Breast epithelium (tissue), 4 donors: Measurements from ENCODE around the gene MEX3A. TPM values are rescaled to one million over a fixed set of nuclear protein-coding genes. Genes with fewer than 3 reads are reported as not detected.

ENCODE experiments used
- DNase-seq, 2 donors: peaks; one replicate each; pipeline ENCODE4 v3.0.0-alpha.2; 2019; ENCODE audit warnings: low spot score in 2 of 2
- H3K27ac ChIP-seq, 2 donors: fragments of 200-600 bp; sonication (generic) in 1 of 2; one replicate each; pipeline ENCODE4 v1.5.1; 2016 to 2019; ENCODE audit warnings: mild to moderate bottlenecking in 1 of 2
- H3K27me3 ChIP-seq, 2 donors: fragments of 200-600 bp; sonication (generic) in 1 of 2; one replicate each; pipeline versions ENCODE4 v1.5.1 to v1.6.0; 2017 to 2019; ENCODE audit warnings: control low read depth in 1 of 2, mild to moderate bottlenecking in 1 of 2
- H3K36me3 ChIP-seq: fragments of 200-600 bp; one replicate; pipeline ENCODE4 v1.5.1; 2019
- H3K4me1 ChIP-seq, 2 donors: fragments of 200-600 bp; sonication (generic); one replicate each; pipeline ENCODE4 v1.5.1; 2016 to 2019; ENCODE audit warnings: control low read depth in 1 of 2
- H3K4me3 ChIP-seq, 3 donors: fragments of 200-600 bp; sonication (generic); 1 replicate in 2 of 3; 2 replicates in 1 of 3; pipeline ENCODE4 v1.5.1; 2016 to 2019; ENCODE audit warnings: mild to moderate bottlenecking in 3 of 3, moderate library complexity in 2 of 3
- H3K9me3 ChIP-seq, 2 donors: fragments of 200-600 bp; sonication (generic) in 1 of 2; one replicate each; pipeline ENCODE4 v1.5.1; 2016 to 2019; ENCODE audit warnings: control low read depth in 1 of 2
- POLR2A ChIP-seq: fragments of 450-650 bp; IDR thresholded peaks from one replicate; pipeline ENCODE4 v1.6.1; 2016; ENCODE audit warnings: antibody characterized with exemption, mild to moderate bottlenecking, moderate library complexity
- POLR2AphosphoS5 ChIP-seq, 3 donors: sonication (generic); formaldehyde crosslinking; IDR thresholded peaks; one replicate each; pipeline ENCODE4 v1.6.1; 2017; ENCODE audit warnings: antibody characterized with exemption in 3 of 3
- intact Hi-C: fragments of 100-400 bp; cut with DNase I; formaldehyde crosslinking; loops from one replicate; pipeline ENCODE4 v1.15.1; 2023; ENCODE audit warnings: low total_unique reads
- total RNA-seq, 3 donors: library from RNA; depleted of rRNA; stranded (reverse); fragments of >200 nt; gene quantifications; one replicate each; pipeline ENCODE4 v1.1.0, GENCODE V29; 2016
- TF ChIP-seq, protein P1 (sequence below), 3 donors: fragments of 450-650 bp; IDR thresholded peaks; one replicate each; pipeline ENCODE4 v1.5.1; 2016 to 2017; ENCODE audit warnings: antibody characterized with exemption in 3 of 3, mild to moderate bottlenecking in 3 of 3, moderate library complexity in 3 of 3

MEX3A gene
- total RNA-seq, 3 donors from 2014 or later = 0.32 to 1.3 (median 1.3) TPM

DNA sequence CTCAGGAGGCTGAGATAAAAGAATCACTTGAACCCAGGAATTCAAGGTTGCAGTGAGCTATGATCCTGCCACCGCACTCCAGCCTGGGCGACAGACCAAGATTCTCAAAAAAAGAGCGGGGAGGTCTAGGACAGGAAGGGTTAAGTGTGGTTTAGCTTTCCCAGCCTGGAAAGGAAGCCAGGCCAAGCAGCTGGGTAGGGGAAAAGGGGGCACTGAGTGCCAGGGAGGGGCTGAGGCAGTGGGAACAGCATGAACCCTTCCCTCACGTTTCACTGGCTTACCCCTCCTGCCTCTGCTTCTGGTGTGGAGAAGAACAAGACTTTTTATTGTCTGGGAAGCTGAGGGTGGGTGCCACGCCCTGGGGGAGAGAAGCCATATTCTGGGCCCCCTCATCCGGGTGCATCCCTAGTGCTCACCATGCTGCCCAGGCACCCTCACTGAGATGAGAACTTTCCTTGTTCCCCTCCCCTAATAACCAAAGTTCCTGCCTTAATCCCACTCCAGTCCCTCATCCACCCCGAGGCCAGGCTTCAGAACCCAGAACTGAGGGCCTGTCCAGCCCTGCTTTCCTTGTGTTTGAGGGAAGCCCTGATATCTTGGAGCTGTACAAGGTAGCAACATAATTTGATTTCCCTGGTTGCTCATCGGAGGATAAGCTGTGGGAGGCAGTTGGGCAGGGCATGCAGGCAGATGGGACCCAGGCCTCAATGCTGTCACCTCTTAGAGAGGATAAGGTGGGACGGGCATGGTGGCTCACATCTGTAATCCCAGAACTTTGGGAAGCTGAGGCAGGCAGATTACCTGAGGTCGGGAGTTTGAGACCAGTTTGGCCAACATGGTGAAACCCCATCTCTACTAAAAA lies 30.2 kb upstream of the MEX3A start:
- DNase-seq = no peak
- Histone ChIP-seq H3K4me3 (no peak overlapping the region), H3K4me1 (peaks cover 0 to 9% of the 10 kb centered on the region in 2 donors), H3K36me3 (no peaks in the 10 kb centered on the region), H3K9me3 (no peaks in the 10 kb centered on the region), H3K27me3 (no peaks in the 10 kb centered on the region), H3K27ac (peak overlapping the region; percentile 80 to 98)
- TF ChIP-seq POLR2AphosphoS5 (IDR thresholded peaks at IDR 0.05) = no peak
- TF ChIP-seq, protein P1, sequence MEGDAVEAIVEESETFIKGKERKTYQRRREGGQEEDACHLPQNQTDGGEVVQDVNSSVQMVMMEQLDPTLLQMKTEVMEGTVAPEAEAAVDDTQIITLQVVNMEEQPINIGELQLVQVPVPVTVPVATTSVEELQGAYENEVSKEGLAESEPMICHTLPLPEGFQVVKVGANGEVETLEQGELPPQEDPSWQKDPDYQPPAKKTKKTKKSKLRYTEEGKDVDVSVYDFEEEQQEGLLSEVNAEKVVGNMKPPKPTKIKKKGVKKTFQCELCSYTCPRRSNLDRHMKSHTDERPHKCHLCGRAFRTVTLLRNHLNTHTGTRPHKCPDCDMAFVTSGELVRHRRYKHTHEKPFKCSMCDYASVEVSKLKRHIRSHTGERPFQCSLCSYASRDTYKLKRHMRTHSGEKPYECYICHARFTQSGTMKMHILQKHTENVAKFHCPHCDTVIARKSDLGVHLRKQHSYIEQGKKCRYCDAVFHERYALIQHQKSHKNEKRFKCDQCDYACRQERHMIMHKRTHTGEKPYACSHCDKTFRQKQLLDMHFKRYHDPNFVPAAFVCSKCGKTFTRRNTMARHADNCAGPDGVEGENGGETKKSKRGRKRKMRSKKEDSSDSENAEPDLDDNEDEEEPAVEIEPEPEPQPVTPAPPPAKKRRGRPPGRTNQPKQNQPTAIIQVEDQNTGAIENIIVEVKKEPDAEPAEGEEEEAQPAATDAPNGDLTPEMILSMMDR (IDR thresholded peaks at IDR 0.05) = no peak
- no peak for TF ChIP-seq POLR2A
- intact Hi-C loops = no loop called here

DNA sequence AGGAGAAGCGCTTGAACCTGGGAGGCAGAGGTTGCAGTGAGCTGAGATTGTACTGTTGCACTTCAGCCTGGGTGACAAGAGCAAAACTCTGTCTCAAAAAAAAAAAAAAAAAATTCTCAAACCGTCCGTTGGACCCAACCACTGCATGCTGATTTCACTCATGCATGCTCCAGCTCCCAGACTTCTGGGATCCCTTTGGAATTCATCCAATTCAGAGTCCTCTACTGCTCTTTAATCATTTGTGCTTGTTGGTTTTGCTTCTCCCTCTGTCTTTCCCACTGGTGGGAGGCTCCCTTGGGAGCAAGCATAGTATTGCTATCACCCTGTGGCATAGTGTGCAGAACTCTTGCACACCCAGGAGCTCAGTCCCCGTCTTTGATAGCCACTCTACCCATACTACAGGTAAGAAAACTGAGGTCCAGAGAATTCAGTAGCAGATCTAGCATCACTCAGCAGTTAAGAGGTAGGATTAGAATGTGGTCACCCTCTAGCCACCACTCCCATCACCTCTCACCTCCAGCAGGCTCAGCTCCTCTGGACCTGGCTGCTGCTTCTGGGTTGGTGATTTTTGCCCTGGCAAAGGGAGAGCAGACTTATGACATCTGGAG lies 29.2 kb upstream of the MEX3A start:
- H3K36me3 ChIP-seq = no peaks in the 10 kb centered on the region
- intact Hi-C loops = no loop called here
- H3K27ac ChIP-seq = peak overlapping the region; percentile 80 to 98
- H3K9me3 ChIP-seq = no peaks in the 10 kb centered on the region
- TF ChIP-seq POLR2A = no peak
- TF ChIP-seq, protein P1 (IDR thresholded peaks at IDR 0.05) = no peak
- TF ChIP-seq POLR2AphosphoS5 (IDR thresholded peaks at IDR 0.05) = no peak
- no peak overlapping the region for H3K4me3 ChIP-seq
- H3K4me1 ChIP-seq = peaks cover 6 to 15% of the 10 kb centered on the region in 2 donors
- no peak for DNase-seq
- H3K27me3 ChIP-seq = no peaks in the 10 kb centered on the region

DNA sequence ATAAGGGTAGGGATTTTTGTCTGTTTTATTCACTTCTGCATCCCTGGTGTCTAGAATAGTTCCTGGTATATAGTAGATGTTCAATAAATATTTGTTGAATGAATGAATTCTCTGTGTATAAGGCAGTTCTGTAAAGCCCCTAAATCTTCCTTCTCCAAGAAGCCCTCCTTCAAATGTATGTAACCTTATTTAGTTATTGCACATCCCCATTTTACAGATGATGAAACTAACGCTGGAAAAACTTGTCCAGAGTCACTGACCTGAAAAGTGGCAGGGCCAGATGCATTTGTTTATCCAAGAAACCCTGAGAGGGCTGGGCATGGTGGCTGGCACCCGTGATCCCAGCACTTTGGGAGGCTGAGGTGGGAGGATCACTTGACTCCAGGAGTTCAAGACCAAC lies 28.0 kb upstream of the MEX3A start:
- peaks cover 8 to 21% of the 10 kb centered on the region in 2 donors for H3K4me1 ChIP-seq
- no peaks in the 10 kb centered on the region for H3K9me3 ChIP-seq
- no peaks in the 10 kb centered on the region for H3K36me3 ChIP-seq
- no peak for TF ChIP-seq POLR2AphosphoS5 (IDR thresholded peaks at IDR 0.05)
- no peak for TF ChIP-seq POLR2A
- TF ChIP-seq, protein P1 (IDR thresholded peaks at IDR 0.05) = no peak
- H3K27me3 ChIP-seq = no peaks in the 10 kb centered on the region
- DNase-seq = no peak
- H3K4me3 ChIP-seq = no peak overlapping the region
- intact Hi-C loops = no loop called here
- H3K27ac ChIP-seq = no peak overlapping the region

DNA sequence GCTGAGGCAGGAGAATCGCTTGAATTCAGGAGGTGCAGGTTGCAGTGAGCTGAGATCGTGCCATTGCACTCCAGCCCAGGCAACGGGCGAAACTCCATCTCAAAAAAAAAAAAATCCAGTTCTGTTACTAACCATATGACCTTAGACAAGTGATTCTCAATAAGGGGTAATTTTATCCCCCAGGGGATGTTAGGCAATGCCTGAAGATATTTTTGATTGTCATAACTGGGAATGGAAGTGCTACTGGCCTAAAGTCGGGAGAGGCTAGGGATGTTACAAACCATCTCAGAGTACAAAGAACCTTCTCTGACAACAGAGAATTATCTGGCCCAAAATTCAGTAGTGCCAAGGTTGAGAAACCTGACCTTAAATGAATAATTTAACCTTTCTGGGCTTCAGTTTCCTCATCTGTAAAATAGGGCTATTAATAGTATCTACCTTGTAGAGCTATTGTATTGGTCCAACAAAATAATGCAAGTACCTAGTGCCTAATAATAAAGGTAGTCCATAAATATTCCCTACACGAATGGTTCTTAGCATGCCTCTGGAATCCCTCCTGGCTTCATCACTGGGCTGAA lies 26.5 kb upstream of the MEX3A start:
- TF ChIP-seq, protein P1 (IDR thresholded peaks at IDR 0.05) = no peak
- TF ChIP-seq POLR2A = no peak
- no peak for TF ChIP-seq POLR2AphosphoS5 (IDR thresholded peaks at IDR 0.05)
- peaks cover 23 to 29% of the 10 kb centered on the region in 2 donors for H3K4me1 ChIP-seq
- peak overlapping the region; percentile 78 to 99 for H3K27ac ChIP-seq
- no peaks in the 10 kb centered on the region for H3K27me3 ChIP-seq
- DNase-seq = no peak
- no peaks in the 10 kb centered on the region for H3K36me3 ChIP-seq
- intact Hi-C loops = no loop called here
- no peaks in the 10 kb centered on the region for H3K9me3 ChIP-seq
- no peak overlapping the region for H3K4me3 ChIP-seq

DNA sequence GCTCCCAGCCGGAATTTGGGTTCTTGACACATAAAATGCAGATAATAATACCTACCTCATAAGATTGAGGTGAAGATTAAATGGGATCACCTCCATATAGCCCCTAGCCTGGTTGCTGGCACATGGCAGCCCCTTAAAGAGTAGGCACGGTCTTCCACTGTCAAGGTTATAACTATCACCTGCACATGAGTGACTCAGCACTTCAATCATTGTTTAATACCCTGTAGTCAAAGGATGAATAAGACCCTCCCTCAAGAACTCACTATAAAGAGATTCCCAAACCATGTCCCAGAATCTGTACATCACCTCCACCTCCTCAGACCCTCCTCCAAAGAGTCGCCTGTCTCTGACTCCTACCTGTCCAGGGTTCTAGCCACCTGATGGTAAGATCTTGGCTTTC lies 25.8 kb upstream of the MEX3A start:
- peaks cover 28 to 30% of the 10 kb centered on the region in 2 donors for H3K4me1 ChIP-seq
- no peaks in the 10 kb centered on the region for H3K36me3 ChIP-seq
- H3K4me3 ChIP-seq = no peak overlapping the region
- TF ChIP-seq, protein P1 (IDR thresholded peaks at IDR 0.05) = no peak
- no peak for TF ChIP-seq POLR2A
- no peak for TF ChIP-seq POLR2AphosphoS5 (IDR thresholded peaks at IDR 0.05)
- no peaks in the 10 kb centered on the region for H3K9me3 ChIP-seq
- peak overlapping the region; percentile 78 to 99 for H3K27ac ChIP-seq
- H3K27me3 ChIP-seq = no peaks in the 10 kb centered on the region
- no peak for DNase-seq
- intact Hi-C loops = no loop called here
